Dedifferentiated amniotic fluid mesenchymal stem cell (primary cell): ENCODE results near the gene ITIH1.
A peak's percentile ranks its signal among the peaks of the same experiment; 100 is the strongest.
"Not testable (repeated sequence)": the region's sequence is repeated elsewhere in the genome, so short reads cannot be mapped to it uniquely, and the experiment has no call there.

Source experiments
- DNase-seq: peaks from one replicate; pipeline ENCODE4 v3.0.0-alpha.2; 2016; ENCODE audit errors: extremely low spot score

Gene ITIH1, protein sequence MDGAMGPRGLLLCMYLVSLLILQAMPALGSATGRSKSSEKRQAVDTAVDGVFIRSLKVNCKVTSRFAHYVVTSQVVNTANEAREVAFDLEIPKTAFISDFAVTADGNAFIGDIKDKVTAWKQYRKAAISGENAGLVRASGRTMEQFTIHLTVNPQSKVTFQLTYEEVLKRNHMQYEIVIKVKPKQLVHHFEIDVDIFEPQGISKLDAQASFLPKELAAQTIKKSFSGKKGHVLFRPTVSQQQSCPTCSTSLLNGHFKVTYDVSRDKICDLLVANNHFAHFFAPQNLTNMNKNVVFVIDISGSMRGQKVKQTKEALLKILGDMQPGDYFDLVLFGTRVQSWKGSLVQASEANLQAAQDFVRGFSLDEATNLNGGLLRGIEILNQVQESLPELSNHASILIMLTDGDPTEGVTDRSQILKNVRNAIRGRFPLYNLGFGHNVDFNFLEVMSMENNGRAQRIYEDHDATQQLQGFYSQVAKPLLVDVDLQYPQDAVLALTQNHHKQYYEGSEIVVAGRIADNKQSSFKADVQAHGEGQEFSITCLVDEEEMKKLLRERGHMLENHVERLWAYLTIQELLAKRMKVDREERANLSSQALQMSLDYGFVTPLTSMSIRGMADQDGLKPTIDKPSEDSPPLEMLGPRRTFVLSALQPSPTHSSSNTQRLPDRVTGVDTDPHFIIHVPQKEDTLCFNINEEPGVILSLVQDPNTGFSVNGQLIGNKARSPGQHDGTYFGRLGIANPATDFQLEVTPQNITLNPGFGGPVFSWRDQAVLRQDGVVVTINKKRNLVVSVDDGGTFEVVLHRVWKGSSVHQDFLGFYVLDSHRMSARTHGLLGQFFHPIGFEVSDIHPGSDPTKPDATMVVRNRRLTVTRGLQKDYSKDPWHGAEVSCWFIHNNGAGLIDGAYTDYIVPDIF

GRCh38 chr3:52777127-52777958 is at the start of gene ITIH1:
TSS of gene ITIH1 (plus strand) at chr3:52777599. CDS start at chr3:52777616, 17 bp downstream.
- no peak for DNase-seq

DNA sequence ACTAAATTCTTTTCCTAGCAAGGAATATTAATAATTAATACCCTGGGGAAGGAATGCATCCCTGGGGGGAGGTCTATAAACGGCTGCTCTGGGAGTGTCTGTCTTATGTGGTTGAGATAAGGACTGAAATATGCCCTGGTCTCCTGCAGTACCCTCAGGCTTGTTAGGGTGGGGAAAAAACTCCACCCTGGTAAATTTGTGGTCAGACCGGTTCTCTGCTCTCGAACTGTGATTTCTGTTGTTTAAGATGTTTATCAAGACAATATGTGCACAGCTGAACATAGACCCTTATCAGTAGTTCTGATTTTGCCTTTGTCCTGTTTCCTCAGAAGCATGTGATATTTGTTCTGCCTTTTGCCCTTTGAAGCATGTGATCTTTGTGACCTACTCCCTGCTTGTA is 48.6 kb upstream of the ITIH1 start:
- not testable (repeated sequence) for DNase-seq

- no peak for DNase-seq
These were observed 46.7 kb upstream of the ITIH1 start for GRCh38 chr3:52730681-52731080.

DNA sequence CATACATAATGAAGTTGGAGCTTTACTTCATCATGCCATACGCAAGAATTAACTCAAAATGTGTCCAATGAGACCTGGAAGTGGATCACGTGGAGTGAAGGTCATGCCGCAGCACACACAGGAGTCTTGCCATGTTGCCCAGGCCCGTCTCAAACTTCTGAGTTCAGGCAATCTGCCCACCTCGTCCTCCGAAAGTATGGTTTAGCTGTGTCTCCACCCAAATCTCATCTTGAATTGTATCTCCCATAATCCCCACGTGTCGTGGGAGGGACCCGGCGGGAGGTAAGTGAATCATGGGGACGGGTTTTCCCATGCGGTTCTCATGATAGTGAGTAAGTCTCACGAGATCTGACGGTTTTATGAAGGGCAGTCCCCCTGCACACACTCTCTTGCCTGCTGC is 45.8 kb upstream of the ITIH1 start:
- no peak for DNase-seq

DNA sequence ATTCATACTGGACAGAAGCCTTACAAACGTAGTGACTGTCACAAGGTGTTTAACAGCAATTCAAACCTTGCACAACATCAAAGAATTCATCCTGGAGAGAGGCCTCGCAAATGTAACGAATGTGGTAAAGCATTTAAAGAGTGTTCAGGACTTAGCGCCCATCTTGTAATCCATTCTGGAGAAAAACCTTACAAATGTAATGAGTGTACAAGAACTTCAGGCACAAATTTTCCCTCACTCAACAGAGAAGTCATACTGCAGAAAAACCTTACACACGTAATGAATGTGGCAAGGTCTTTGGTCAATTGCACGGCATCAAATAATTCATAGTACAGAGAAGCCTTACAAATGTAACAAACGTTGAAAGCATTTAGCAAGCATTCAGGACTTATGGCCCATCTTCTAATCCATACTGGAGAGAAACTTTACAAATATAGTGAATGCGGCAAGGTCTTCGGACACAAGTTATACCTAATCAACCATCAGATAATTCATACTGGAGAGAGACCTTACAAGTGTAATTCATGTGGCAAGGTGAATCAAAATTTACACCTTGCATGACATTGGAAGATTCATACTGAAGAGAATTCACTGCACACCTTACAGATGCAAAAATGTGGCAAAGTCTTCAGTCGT is 44.0 kb upstream of the ITIH1 start:
- DNase-seq: no peak

GRCh38 chr3:52739730-52740129 is 37.7 kb upstream of the ITIH1 start:
- no peak for DNase-seq

DNA sequence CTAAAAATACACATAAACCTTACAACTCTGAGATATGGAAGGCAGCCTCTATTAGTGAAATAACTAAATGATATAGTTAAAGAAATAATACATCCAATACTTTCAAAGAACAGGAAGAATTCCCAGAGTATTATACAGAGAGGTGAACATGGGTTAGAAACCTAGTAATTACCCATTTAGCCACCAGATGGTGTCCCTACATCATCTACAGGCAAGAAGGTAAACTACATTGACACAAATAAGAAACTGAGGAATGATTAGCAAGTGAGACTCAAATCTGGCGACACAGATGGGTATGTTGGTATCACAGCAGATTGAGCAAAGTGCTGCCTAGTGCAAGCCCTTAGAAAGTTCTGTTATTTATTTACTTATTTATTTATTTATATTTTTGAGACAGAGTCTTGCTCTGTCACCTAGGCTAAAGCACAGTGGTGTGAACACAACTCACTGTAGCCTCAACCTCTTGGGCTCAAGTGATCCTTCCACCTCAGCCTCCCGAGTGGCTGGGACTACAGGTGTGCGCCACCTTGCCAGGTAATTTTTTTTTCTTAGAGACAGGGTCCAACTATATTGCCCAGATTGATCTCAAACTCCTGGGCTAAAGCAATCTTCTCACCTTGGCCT is 34.9 kb upstream of the ITIH1 start:
- peak; percentile 26 for DNase-seq

- no peak for DNase-seq
These were observed 34.2 kb upstream of the ITIH1 start for GRCh38 chr3:52743152-52743551.

DNA sequence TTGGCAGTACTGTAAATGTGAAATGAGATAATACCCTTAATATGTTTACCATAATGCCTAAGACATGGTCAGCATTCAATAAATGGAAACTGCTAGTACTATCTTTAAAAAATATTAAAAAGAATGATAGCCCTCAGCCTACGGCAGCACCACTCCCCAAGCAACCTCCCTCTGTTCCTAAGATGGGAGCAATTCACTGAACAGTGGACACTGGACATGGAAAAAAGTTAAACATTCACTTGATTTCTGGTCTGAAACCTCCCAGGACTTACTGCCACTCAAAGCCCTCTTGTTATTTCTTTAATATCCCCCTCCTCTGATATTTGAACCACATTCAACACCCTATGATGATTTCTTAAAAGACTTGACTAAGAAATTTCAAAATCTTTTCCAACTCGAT is 33.7 kb upstream of the ITIH1 start:
- DNase-seq: no peak

DNA sequence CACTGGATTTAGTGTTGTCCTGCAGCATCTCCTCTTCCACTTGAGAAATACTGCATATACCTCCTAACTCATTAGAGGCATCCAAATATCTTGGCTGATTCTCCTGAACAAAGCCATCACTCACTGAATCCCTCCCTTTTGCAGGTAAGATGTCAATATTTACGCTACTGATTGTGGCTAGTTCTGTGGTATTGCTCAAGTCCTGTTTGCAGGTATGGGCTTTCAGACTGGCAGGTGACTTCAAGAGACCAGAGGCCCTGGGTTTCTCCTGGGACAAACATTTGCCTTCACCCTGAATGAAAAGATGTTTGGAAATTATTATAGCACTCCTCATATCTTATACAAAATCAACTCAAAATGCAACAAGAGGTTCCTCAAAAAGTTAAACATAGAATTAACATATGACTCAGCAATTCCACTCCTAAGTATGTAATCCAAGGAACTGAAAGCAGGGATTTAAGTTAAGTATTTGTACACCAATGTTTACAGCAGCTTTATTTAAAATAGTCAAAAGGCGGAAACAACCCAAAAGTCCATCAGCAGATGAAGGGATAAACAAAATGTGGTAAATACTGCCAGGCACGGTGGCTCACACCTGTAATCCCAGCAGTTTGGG is 25.2 kb upstream of the ITIH1 start:
- peak; percentile 71 for DNase-seq

DNA sequence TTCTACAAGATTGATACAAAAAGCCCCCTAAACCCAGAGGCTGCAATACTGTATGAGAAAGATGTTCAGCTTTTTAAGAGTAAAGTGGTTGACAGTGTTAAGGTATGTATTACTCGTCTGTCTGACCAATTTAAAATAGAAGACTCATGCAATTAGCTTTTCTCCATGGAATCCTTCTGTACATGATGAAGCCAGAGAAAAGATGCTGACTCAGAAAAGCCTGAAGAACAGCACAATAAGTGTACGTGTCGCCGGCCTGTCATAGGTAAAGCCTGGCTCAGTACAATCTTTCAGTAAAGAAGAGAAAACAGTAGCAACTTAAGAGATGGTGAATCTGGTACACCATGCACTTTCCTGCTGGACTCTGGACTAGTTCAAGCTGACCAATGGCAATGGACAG is 23.0 kb upstream of the ITIH1 start:
- DNase-seq: no peak

DNA sequence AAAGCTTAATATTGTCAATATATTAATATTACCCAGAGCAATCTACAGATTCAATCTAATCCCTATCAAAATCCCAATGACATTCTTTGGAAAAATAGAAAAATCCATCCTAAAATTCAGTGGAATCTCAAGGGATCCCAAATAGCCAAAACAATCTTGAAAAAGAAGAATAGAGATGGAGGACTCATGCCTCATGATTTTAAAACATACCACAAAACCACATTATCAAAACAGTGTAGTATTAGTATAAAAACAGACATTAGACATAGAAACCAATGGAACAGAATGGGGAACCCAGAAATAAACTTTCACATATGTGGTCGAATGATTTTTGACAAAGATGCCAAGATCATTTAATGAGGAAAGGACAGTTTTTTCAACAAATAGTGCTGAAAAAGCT is 21.3 kb upstream of the ITIH1 start:
- no peak for DNase-seq

DNA sequence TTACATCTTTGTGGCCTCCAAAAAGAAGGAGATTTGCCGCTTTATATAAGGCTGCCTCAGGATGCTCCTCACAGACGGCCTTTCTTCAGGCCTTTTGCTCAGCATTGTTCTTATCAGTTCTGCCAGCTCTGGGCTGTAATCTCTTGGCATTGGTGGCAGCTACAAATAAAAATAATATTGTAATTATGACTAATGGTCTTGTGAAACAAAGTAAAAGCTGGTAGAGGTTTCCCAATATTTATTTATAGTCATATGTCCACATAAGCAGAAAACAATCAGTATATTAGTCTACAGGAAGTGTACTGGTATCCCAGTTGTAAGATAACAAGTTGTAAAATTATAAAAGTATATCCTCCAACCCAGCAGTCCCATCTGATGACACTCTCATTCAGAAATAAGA is 13.9 kb upstream of the ITIH1 start:
- DNase-seq: no peak

DNA sequence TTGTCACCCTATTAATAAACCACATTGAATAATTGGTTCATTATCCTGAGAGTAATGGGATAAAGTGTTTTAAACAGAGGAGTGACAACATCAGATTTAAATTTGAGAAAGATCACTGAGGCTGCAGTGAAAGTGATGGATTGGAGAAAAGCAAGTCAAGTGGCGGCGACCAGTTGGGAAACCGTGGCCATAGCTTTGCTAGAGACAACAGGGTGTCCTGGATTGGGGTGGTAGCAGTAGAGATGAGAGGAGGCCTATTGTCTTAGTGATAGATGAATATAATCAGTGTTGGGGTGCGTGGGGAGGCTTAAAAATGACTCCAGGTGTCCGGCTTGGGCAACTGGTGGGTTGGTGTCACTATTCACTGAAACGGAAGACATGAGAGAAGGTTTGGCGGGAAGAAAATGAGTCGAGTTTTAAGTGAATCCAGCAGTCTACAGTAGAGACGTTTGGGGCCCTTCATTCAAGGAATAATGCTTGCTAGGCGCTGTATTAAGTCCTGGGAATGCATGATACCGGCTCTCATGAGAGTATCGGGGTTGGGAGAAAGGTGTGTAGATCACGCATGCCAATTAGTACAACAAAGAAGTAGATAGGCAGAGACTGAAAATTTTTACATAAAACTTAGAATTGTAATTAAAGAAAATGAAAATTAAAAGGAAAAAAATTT is 7.5 kb upstream of the ITIH1 start:
- DNase-seq: no peak

GRCh38 chr3:52770496-52771333 is 6.7 kb upstream of the ITIH1 start, which contains the start of gene NEK4:
TSS of gene NEK4 (minus strand) at chr3:52770940. CDS start at chr3:52770746, 194 bp downstream.
- DNase-seq: peak; percentile 89

DNA sequence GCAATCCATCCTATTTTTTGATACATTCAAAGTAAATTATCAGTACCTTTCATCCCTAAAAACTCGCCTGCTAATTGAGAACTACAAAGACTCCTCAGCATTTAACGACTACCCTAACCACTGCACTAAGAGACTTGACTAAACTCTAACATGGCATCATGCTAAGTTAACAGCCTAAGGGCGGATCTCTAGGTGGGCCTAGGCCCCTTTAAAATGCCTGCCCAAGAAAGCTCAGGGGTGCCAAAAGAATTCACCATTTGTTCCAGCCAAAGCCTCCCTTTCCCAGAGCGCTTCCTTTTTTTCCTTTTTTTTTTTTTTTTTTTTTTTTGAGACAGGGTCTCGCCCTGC is 6.1 kb upstream of the ITIH1 start:
- DNase-seq: no peak

DNA sequence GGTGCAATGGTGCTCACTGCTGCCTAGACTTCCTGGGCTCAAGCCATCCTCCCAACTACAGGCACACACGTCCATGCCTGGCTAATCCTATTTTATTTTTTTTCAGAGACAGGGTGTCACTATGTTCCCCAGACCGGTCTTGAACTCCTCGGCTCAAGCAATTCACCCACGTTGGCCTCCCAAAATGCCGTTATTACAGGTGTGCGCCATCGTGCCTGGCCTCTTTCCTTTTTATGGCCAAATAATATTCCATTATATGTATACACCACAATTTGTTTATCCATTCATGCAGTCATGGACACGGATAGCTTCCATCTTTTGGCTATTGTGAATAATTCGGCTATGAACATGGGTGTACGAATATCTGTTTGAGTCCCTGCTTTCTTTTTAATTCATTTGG is 5.7 kb upstream of the ITIH1 start:
- DNase-seq: no peak

DNA sequence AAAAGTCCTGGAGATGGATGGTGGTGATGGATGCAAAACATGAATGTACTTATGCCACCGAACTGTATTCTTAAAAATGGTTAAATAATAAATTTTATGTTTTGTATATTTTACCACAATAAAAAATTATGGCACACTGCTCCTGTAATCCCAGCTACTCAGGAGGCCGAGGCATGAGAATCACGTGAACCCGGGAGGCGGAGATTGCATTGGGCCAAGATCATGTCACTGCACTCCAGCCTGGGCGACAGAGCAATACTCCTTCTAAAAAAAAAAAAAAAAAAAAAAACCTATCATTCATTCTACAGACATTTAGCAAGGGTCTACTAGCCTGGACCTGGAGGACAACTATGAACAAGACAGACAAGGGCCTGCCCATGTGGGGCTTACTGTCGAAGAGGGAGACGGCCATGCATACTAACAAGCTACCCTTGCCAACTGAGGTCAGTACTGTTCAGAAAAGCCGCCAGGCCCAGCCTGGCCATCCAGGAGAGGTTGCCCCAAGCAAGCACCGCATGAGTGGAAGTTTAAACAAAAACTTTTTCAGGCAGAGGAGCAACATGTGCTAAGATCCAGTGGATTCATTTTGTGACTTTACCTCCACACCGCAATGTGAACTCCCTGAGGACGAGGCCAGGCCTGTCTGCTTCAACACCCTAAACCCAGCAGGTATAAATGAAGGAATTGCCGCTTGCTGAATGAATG is 3.9 kb upstream of the ITIH1 start:
- no peak for DNase-seq
